Measurements from ENCODE around the gene SYT6.

The SYT6 gene, protein sequence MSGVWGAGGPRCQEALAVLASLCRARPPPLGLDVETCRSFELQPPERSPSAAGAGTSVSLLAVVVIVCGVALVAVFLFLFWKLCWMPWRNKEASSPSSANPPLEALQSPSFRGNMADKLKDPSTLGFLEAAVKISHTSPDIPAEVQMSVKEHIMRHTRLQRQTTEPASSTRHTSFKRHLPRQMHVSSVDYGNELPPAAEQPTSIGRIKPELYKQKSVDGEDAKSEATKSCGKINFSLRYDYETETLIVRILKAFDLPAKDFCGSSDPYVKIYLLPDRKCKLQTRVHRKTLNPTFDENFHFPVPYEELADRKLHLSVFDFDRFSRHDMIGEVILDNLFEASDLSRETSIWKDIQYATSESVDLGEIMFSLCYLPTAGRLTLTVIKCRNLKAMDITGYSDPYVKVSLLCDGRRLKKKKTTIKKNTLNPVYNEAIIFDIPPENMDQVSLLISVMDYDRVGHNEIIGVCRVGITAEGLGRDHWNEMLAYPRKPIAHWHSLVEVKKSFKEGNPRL

DNA sequence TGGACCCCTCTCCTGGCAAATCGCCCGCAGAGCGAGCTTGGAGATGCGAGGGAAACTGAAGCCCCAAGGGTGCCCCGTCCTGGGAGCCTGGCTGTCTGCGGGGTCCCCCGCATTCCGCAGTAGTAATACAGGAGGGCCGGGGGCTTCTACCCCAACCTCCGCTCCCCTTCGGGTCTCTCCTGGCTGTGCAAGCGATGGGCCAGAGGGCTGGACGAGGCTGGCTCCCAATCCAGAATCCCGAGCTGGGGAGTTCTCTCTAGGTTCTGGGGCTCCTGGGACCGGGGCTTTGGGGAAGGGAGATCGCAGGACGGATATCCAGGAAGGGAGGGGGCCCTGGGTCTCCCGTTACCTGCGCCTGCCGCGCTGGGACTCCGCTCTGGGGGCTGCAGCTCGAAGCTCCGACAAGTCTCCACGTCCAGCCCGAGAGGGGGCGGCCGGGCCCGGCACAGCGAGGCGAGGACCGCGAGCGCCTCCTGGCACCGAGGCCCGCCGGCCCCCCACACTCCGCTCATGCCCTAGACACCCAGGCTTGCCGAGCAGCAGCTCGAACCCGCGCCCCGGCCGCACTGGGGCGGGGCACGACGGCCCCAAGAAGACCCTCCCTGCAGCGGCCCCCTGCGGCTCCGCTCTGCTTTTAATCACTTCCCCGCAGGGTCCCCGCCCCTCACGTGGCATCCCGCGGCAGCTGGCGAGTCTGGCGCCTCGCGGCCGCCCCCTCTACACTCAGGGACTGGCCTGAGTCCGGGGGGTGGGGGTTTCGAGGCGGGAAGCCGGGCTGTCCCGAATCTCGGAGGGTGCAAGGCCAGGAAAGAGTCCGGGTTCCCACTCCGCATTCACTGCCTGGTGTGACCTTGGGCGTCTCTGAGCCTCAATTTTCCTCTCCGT is at the start of gene SYT6:
Gene SYT6, minus strand, starts transcription at position 609 of the 885 bp plus-strand sequence. Its CDS starts 97 bp downstream, at position 512.
- DNase-seq, result no peak

DNA sequence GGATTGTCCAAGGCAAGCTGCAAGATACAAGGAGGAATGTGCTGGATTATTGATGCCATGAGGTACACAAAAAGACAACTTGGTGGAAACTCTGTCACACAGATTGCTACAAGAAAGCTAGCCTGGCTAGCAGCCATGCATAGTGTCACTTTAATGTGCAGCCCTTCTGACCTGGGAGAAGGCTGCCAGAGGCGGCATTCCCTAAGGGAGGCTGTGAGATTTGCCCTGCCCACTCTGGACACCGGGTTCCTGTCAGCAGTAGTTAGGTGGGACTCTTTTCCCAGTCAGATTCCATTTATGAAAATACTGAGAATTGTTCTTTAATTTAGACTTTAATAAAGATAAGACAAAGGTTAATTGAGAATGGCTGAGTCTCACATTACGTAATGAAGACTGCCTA is 47.8 kb upstream of the SYT6 start:
- no peak for DNase-seq

DNA sequence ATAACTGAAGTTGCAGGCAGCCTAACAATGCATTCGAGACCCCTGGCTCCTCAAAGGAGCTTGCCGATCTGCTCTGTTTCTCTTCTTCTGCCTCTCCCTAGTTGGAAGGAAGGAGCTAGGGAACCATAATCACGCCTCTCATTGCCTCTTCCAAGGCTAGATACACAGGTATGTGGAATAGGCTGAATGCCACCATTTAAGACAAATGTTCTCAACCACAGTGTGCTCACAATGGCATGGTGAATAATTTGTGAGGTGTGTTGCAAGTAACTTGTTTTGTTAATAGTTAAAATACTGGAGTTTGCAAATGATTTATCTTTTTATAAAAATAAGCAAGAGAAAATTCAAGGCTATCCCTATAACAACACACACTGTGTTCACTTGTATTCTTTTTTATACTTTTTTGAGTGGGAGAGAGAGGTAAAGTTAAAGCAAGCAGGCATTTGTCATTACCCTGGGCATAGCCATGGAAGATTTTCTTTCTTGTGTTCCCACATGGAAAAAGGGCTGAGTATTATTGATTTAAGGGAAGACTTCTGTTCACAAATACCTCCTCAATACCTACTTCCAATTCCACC is 45.4 kb upstream of the SYT6 start:
- no peak for DNase-seq

DNA sequence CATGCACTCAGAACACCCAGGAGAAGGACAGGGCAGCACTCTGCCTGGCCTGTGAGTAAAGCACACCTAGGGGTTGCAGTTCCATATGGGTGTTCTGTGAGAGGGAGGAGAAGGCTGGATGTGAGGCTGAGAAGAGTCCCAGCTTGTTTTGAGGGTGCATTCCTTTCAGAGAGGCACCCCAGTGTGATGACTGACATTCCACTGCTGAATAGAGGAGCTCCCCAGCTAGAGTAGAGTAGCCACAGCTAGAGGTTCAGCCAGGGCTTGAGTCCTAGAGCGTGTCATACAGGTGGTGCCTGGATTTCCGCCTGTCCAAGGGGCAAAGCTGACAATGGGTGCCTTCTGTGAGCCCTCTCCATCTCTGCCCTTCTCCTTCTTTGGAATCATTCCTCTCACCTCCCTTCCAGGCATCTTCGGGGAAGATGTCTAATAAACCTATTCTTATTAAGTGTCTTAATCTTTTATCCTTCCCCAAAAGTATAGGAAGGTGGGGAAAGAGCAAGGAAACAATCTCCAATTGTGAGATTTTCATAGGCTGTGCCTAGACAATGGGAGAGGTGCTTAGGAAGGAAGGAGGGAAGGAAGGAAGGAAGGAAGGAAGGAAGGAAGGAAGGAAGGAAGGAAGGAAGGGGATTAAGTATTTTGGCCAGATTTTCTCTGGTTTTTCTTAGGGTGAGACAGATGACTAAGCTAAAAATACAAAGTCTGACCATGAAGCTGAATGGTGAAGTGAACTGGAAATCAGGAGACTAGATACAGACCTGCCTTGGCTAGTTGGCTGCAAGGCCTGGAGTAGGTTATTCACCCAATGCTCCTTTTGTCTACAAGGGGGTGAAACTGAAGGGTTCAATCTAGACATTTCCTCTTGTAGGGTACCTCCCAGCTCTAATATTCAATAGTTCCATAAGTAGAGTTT is 43.6 kb upstream of the SYT6 start:
- no peak for DNase-seq

DNA sequence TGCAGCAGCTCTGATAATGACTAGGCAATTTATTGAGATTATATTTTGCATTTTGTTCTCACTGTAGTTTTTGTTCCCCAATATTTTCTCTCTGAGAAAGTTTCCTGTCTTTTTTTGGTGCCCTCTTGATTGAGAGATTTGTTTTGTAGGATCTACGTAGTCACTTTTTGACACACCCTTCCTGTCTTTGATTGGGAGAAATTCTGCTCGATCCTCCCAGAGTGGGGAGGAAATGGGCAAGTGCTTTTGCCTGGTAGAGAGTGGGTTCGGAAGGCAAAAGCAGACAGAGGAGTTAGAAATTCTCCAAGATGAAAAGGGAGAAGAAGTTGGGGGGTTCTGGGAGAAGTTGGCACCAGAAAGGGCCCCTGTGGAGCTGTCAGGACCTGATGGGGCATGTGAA is 42.1 kb upstream of the SYT6 start:
- DNase-seq, result no peak

DNA sequence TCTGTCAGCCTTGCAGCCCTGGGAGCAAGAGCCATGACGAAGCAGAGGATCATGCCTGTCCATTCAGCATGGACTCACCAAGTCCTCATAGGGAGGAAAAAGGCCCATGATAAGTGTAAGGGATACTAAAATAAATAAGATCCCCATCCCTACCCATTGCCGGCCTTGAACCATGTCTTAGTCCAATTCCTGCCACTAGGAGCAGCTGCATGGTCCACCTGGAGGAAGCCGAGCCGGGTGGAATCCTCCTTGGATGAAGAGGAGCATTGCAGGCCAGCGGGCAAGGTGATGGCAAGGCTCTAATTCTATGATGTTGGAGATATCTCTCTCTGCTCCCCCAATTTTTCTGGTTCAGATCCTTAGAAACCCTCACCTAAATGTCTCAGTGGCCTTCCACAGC is 38.7 kb upstream of the SYT6 start:
- DNase-seq, result no peak

DNA sequence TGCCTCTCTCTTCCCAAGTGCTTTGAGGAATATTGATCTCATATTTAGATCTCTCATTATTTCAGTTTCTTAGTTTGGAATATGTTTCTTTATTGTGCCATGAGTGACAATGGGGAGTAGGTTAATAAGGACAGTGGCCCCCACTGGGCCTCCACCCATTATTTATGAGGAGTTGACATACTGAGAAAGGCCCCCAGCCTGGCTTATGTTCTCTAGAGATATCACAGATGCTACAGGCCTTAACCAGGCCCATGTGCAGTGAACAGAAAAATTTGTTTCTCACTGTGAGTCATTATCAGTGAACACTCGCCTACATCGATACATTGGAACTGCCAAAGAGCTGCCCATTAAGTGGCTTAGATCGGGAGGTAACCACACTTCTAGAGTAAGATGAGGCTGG is 35.7 kb upstream of the SYT6 start:
- DNase-seq, result no peak

DNA sequence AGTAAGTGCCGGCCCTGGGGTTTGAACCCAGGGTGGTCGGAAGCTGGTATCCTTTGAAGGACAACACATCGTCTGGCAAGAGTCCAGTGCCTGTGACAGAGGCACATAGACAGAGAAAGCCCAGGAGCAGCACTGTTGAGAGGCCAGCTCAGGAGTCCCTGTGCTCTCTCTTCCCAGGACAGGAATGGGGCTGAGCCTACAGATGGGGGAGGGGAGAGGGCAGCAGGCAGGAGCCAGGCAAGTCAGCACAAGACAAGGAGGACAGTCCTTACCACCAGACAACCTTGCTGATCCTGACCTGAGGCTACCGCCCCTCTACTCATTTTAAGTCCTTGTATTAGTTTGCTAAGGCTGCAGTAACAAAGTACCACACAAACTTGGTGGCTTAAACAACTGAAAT is 27.7 kb upstream of the SYT6 start:
- DNase-seq, result no peak

DNA sequence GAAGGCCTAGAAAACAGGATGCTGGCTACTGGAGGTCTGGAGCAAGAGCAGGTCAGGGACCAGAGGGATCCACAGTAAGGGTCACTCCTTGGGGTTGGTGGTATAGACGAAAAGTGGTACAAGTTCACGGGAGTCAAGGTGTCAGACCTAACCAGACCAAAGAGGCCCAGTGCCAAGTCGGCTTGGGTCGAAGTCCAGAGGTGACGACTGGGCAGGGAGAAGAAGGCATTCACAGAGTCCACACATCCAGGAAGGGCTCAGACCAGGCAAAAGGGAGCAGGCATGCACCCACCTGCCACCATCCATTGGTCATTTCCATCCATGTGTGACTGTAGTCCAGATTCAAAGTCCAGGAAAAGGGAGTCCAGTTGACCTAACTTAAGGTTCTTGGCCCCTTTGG is 27.1 kb upstream of the SYT6 start:
- no peak for DNase-seq

DNA sequence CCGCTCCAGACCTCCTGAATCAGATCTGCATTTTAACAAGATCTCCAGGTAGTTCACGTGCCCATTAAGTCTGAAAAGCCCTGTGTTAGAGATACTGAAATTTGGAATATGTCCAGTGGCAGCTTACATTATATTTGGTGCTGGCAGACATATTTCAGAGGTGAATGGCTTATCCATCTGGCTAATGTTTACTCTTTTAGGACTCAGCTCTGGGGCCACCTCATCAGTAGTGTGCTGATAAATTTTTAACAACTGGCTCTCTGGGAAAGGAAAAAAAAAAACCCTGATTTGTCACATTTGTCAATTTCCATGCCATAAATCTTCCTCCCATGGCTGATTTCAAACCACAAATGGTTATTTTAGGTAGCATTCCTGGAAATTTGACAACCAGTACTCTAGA is 25.3 kb upstream of the SYT6 start:
- no peak for DNase-seq

DNA sequence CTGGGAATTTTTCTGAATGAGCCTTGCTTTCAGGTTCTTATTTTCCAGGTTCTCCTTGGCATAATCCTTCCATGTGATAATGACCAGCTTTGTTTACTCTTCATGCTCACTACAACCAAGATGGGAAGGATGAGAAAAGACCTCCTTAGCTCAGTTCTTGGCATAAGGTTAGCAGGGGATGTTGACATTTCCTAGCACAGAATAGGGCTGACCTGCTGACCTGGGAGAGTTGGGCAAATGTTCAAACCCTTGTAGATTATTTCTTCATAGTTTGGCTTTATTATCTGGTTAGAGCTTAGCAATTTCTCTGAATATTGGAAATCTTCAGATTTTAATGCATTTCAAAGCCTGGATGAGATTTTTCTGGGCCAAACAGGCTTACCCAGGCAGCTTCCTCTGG is 23.6 kb upstream of the SYT6 start:
- DNase-seq, result no peak

DNA sequence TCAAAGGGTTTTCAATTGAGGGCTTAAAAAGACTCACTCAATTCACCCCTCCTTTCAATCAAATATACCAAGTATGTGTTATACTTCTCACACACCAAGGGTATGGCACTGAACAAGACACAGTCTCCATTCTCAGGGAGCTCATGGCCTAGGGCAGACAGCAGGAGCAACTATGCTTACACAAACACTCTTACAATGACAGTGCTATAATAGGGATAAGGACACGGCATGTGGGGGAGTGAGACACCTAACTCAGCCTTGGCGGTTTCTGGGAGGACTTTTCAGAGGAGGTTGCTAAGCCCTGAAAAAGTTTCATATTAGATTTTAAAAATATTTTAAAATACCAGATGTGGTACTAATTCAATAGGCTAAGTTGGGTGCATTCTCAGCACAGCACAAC is 22.7 kb upstream of the SYT6 start:
- DNase-seq, result no peak

DNA sequence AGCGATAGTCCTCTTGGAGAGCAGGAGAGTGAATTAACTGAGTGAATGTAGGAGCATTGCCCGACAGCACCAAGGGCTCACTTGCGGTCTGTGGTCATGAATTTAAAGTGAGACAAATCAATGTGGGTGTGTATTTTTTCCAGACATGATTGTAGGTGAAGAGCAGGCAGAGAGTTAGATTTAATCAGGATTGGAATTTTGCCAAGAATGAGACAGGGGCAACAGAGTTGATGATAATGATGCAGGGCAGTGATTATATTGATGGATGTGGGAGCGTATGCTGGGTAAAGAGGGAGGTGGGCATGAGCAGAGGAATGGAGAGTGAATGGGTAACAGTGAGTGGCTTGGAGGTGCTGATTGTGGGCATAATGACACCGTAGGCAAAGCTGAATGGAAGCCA is 20.0 kb upstream of the SYT6 start:
- no peak for DNase-seq

DNA sequence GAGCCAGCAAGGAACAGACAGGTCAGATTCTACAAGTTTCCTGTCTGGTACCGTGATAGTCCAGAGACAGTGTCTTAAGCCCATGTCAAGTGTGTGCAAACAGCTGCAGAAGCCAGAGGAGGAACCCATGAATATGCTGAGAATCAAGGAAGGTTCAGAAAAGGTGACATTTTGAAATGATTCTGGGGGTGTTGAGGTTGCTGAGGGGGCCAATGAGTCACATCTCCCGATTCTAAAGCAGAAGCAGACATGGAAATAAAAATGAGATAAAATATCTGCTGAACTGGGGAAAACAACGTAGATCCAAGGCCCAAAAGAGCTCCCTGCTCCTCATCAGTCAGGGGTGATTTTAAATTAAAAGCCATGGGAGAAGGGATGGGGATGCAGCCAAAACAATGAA is 15.8 kb upstream of the SYT6 start:
- DNase-seq, result no peak

DNA sequence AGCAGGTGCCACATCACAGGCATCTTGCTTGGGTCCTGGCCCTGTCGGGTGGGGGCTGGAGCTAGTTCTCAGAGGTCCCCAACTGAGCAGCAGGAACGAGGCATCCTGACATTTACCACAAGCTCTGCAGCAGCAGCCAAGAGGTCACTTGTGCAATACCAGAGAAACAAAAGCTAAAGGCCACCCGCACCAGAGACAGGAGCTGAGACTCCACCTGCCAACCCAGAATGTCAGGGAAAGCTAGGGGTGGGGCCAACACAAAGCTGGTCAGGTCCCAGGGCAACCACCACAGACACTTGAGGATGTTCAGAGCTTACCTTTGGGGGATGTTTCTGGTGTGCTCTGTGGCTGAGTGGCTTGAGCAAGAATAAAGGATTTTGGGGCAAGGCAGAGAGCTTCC is 13.6 kb upstream of the SYT6 start:
- no peak for DNase-seq

DNA sequence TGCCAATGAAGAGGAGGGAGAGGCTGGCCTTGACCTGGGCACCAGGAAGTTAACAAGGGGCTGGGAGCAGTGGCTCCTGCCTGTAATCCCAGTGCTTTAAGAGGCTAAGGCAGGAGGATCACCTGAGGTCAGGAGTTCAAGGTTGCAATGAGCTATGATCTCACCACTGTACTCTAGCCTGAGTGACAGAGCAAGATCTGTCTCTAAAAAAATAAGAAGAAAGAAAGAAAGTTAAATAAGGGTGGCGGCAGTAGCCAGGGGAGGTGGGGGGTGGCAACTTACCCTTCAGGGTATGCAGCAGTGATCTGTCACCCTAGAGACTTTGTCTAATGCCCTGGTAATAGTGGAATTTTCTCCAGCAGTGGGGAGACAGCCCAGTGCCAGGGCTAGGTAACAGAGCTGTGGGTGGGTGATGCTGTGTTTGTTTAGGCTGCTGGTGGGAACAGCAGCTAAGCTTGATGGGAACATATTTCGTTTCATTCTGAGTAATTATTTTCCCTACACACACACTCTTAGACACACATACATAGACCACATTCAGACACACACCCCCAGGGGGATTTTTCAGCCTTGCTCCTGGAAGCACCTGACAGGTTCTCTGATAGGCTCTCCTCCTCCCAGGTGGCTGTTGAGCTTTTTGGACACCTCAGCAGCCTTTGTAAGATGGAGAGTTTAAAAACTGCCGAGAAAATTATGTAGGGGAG is 11.3 kb upstream of the SYT6 start:
- no peak for DNase-seq

DNA sequence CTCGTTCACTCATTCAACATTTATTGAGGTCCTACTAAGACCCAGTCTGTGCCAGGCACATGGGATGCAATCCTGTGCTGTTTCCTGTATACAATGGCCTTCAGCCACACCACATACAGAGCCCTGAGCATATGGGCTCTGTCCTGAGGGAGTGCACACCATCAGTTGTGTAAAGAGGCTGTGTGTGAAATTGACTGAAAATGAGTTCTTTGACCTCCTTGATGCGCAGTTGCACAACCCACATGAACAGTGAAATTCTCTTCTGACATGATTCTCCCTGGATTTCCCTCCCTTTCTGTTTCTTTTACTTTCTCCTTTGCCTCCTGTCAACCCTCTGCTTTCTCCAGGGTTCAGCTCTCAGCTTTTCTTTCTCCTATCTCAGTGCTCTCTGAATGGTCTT is 6.3 kb upstream of the SYT6 start:
- DNase-seq, result no peak

DNA sequence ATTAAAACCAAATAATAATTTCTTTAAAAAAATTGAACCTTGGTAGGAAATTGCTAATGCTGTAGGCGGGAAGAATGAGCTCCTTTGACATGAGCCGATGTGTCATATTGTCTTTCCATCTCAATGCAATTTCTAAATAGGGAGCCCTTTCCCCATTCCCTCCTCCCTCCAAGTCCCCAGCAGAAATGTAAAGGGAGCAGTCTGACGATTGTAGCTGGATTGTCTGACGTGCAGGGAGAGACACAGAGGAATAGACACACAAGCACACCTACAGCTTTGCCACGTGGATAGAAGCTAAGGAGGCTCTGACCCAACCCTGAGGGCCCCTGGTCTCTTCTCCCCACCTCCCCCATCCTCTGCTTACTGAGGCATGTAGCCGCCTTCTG is 3.6 kb upstream of the SYT6 start:
- DNase-seq, result no peak

DNA sequence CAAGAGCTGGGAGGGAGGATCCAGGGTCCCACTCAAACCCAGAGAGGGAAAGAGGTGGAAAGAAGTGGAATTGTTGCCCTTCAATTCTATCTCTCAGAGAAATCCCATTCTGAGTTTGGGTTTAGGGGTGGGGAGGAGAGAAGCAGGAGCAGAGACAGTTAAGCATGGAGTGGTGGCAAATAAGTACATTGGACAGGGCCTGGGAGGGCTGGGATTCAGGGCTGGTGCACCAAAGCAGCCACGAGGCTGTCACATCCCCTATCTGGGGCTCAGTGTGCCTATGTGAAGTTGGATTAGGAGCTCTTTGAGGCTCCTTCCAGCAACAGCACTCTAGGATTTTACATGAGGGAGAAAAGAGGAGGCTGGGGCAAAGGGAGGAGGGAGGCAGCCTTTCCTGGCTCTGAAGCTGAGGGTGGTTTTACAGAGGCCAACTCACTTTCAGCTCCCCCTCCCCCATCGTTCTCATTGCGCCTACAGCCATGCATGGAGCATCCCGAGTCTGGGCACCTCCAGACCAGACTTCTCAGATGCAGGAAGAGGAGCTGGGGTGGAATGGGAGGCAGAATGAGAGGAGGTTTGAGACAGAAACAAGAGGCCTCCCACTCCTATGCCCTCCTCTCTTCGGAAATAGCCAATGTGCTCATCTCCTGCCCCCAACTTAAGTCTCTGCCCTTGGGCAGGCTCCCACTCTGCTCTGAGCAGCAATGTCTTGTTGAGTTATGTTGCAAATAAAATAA is 3.0 kb upstream of the SYT6 start:
- DNase-seq, result no peak

DNA sequence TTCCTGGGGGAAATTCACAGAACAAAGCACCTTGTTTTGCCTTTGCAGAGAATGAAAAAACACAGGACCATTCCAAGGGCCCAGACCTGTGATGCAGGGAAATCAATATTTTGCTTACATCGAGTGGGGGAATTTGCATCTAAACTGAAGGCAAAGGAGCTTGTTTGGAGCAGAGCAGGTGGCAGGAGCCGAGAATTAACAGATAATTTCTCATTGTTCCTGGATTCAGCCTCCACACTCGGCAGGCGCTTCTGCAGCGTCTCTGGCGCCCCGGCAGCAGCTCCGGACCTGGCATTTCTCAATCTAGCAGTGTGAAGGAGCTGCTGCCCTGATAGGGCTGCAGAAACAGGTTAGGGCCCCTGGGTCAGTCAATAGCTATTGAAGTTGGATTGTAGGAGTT is 2.0 kb upstream of the SYT6 start:
- DNase-seq, result no peak

DNA sequence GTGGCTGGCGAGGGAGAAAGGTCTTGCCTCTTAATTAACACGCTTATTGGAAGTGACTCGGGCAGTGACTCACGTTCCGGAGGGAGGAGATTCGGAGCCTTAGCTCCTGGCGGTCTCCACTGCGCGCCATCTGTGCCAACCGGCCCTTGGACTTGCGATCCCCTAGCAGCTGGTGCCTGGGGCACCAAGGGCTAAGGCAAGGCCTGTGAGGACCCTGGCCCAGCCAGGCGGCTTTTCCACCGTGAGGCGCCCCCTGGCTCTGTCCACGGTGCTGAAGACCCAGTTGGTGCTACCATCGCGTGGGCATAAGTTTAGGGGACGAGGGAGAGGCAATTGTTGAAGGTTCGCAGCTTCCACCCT is 1.3 kb upstream of the SYT6 start:
- DNase-seq, result no peak
